ENCODE measurements around the gene STK35. TPM values are rescaled to one million over a fixed set of nuclear protein-coding genes. Genes with fewer than 3 reads are reported as not detected.
A peak's percentile ranks its signal among the peaks of the same experiment; 100 is the strongest.
"Not testable (repeated sequence)": the region's sequence is repeated elsewhere in the genome, so short reads cannot be mapped to it uniquely, and the experiment has no call there.

Gene STK35
- total RNA-seq, 1 donor from 2014 or later: 23.0 TPM

GRCh38 chr20:2164966-2165365 is 63.3 kb downstream of the STK35 start:
- intact Hi-C loops (cut with micrococcal nuclease): no loop called here
- Mint-ChIP-seq H3K4me3 (no peak overlapping the region), H3K36me3 (ENCODE audit: low read depth) (no peaks in the 10 kb centered on the region), H3K27ac (no peak overlapping the region), H3K27me3 (no peaks in the 10 kb centered on the region), H3K9me3 (no peaks in the 10 kb centered on the region), H3K4me1 (no peaks in the 10 kb centered on the region)
- DNase-seq: no peak

DNA sequence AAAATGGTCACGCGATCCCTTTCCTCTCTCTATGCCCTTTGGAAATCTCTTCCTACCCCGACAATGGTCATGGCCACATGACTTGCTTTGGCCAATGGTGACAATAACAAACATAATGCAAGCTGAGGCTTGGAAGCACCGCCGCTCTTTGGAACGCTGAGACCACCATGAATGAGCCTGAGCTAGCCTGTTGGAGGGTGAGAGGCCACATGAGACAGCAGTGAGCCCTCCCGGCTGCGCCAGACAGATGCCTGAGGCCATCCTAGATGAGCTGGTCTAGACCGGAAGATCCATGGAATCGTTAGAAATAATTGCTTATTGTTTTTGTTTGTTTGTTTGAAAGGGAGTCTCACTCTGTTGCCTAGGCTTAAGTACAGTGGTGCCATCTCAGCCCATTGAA is 64.2 kb downstream of the STK35 start:
- no peaks in the 10 kb centered on the region for H3K9me3 Mint-ChIP-seq

DNA sequence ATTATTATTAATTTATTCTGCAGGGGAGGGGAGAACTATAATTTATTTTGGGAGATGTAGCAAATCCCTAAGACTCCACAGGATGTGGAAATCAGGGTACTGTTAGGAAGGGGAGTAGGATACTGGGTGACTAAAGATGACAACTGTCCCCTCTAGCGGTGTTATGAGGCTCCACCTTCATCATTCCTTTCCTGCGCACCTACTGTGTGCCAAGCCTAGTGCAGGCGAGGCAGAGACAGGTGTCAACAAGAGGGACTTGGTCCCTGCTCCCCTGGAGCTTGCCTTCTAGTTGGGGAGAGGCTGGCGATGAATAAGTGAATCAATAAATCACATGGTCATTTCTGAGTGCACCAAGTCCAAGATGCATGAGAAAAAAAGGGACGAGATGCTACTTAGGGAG is 65.5 kb downstream of the STK35 start:
- Mint-ChIP-seq H3K36me3 (ENCODE audit: low read depth) (no peaks in the 10 kb centered on the region), H3K9me3 (no peaks in the 10 kb centered on the region), H3K4me3 (no peak overlapping the region), H3K4me1 (no peaks in the 10 kb centered on the region), H3K27me3 (peaks cover 9% of the 10 kb centered on the region), H3K27ac (no peak overlapping the region)
- no peak for DNase-seq
- intact Hi-C loops (cut with micrococcal nuclease): no loop called here

More for the DNA sequence above, 64.2 kb downstream of the STK35 start:
- DNase-seq: no peak
- Mint-ChIP-seq H3K36me3 (ENCODE audit: low read depth) (no peaks in the 10 kb centered on the region), H3K27ac (no peak overlapping the region), H3K27me3 (peaks cover 3% of the 10 kb centered on the region), H3K4me3 (no peak overlapping the region), H3K4me1 (no peaks in the 10 kb centered on the region)
- intact Hi-C loops (cut with micrococcal nuclease): no loop called here

DNA sequence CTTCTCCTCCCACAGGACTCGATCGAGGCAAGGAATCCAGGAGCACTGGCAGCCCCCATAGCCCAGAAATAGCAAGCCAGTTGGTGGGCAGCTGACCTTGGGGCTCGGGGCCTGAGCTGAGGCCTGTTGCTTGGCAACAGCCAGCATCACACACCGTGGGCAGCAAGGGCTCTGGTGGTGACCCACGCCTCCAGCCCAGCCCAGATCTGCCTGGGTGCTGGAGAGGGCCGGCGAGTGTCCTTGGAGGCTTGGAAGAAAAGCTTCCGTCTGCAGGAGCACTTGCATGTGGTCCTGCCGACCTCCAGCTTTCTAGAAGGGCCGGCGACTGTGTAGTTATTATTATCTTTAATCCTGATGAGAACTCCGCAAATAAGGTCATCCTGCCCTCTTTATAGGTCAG is 67.3 kb downstream of the STK35 start:
- intact Hi-C loops (cut with micrococcal nuclease): no loop called here
- Mint-ChIP-seq H3K9me3 (no peaks in the 10 kb centered on the region), H3K36me3 (ENCODE audit: low read depth) (no peaks in the 10 kb centered on the region), H3K4me3 (no peak overlapping the region), H3K27me3 (peaks cover 15% of the 10 kb centered on the region), H3K27ac (no peak overlapping the region), H3K4me1 (peaks cover 3% of the 10 kb centered on the region)
- no peak for DNase-seq

GRCh38 chr20:2169456-2170088 is 67.9 kb downstream of the STK35 start:
- H3K9me3 Mint-ChIP-seq: no peaks in the 10 kb centered on the region
- no peak overlapping the region for H3K4me3 Mint-ChIP-seq
- peaks cover 17% of the 10 kb centered on the region for H3K27me3 Mint-ChIP-seq
- no peak overlapping the region for H3K27ac Mint-ChIP-seq
- H3K4me1 Mint-ChIP-seq: peaks cover 3% of the 10 kb centered on the region
- intact Hi-C loops (cut with micrococcal nuclease): loop anchor here (5.0 kb wide), 1 partner anchor 67 kb away; the partner anchor contains the start of gene STK35
- no peak for DNase-seq
- no peaks in the 10 kb centered on the region for H3K36me3 Mint-ChIP-seq (ENCODE audit: low read depth)

- no peaks in the 10 kb centered on the region for H3K9me3 Mint-ChIP-seq
- peaks cover 17% of the 10 kb centered on the region for H3K27me3 Mint-ChIP-seq
- no peak overlapping the region for H3K27ac Mint-ChIP-seq
- H3K4me1 Mint-ChIP-seq: peaks cover 3% of the 10 kb centered on the region
- intact Hi-C loops (cut with micrococcal nuclease): loop anchor here (5.0 kb wide), 1 partner anchor 68 kb away; the partner anchor contains the start of gene STK35
- no peaks in the 10 kb centered on the region for H3K36me3 Mint-ChIP-seq (ENCODE audit: low read depth)
- no peak for DNase-seq
- H3K4me3 Mint-ChIP-seq: no peak overlapping the region
Measured at GRCh38 chr20:2170404-2170803, 68.8 kb downstream of the STK35 start.

DNA sequence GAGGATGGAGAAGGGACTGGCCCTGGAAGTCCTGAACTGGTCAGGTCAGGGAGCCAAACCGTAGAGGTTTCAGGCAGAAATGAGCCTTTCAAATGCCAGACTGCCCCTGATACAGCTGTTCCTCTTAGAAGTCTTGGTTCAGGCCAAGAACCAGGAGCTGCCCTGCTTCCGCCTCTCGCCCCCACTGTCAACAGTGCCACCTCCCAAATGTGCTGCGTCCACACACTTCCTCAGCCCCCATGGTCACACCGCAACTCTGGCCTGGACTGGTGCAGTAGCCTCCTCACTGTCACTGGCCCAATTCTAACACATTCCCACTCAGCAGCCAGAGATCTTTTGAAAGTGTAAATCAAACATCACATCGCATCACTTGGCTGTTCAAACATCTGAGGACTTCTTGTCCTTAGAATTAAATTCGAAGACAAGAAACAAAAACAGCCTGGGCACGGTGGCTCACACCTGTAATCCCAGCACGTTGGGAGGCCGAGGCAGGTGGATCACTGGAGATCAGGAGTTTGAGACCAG is 69.7 kb downstream of the STK35 start:
- Mint-ChIP-seq H3K4me3 (no peak overlapping the region), H3K27me3 (peaks cover 17% of the 10 kb centered on the region), H3K9me3 (no peaks in the 10 kb centered on the region), H3K4me1 (peaks cover 3% of the 10 kb centered on the region), H3K36me3 (ENCODE audit: low read depth) (no peaks in the 10 kb centered on the region), H3K27ac (no peak overlapping the region)
- DNase-seq: no peak
- intact Hi-C loops (cut with micrococcal nuclease): loop anchor here (5.0 kb wide), 1 partner anchor 69 kb away; the partner anchor contains the start of gene STK35

DNA sequence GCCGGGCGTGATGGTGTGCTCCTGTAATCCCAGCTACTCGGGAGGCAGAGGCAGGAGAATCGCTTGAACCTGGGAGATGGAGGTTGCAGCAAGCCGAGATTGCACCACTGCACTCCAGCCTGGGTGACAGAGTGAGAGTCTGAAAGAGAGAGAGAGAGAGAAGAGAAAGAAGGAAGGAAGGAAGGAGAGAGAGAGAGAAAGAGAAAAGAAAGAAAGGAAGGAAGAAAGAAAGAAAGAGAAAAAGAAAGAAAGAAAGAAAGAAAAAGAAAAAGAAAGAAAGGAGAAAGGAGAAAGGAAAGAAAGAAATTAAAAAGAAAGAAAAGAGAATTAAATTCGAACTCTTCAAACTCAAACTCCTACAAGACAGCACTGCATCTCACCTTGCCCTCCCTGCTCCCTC is 70.2 kb downstream of the STK35 start:
- not testable (repeated sequence) for H3K36me3 Mint-ChIP-seq (ENCODE audit: low read depth); H3K9me3 Mint-ChIP-seq; H3K27ac Mint-ChIP-seq; DNase-seq; H3K4me1 Mint-ChIP-seq; H3K4me3 Mint-ChIP-seq
- intact Hi-C loops (cut with micrococcal nuclease): loop anchor here (1.0 to 5.0 kb wide), 3 partner anchors 70 to 207 kb away; partner anchors contain the start of gene STK35
- H3K27me3 Mint-ChIP-seq: peaks cover 17% of the 10 kb centered on the region

DNA sequence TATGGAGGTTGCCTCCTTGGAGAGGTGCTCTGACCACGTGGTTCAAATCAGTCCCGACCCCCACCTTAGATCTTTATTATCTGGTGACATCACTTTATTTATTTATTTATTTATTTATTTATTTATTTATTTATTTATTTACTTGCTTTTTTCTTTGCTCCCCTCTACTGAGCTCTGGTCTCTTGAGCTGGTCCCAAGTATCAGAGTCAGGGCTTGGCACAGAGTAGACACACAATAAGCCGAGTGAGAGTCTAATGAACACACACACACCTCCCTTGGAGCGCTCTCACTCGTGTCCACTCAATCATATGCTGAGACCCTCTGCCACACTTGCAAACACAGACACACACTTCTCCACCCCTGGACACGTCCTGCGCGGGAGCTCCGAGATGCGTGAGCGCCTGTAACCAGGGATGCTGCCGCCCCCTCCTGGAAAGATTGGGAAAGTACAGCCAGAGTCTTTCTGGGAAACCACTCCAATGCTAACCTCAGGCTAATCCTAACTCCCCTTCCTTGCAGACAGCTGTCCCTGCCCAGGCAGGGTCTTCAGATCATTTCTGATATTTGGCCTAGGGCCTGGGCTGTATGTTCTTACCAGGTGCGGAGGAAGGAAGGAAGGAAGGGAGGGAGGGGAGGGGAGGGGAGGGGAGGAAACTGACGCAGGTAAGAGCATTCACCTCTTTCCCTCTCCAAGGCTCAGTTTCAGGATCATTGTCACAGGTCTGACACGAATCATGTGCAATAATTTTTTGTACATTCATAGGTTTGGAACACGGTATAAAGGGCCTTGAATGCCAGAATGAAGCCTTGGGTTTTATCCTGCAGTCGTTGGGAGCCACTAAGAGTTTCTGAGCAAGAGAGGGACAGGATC is 70.9 kb downstream of the STK35 start:
- intact Hi-C loops (cut with micrococcal nuclease): loop anchor here (1.0 to 5.0 kb wide), 3 partner anchors 70 to 207 kb away; partner anchors contain the start of gene STK35
- Mint-ChIP-seq H3K27ac (no peak overlapping the region), H3K9me3 (no peaks in the 10 kb centered on the region), H3K27me3 (peaks cover 17% of the 10 kb centered on the region), H3K36me3 (ENCODE audit: low read depth) (no peaks in the 10 kb centered on the region), H3K4me3 (no peak overlapping the region), H3K4me1 (peaks cover 3% of the 10 kb centered on the region)
- DNase-seq: peak; percentile 90

- H3K4me3 Mint-ChIP-seq: no peak overlapping the region
- H3K27ac Mint-ChIP-seq: no peak overlapping the region
- H3K4me1 Mint-ChIP-seq: peaks cover 3% of the 10 kb centered on the region
- peaks cover 17% of the 10 kb centered on the region for H3K27me3 Mint-ChIP-seq
- DNase-seq: no peak
- intact Hi-C loops (cut with micrococcal nuclease): loop anchor here (5.0 kb wide), 1 partner anchor 71 kb away; the partner anchor contains the start of gene STK35
- H3K9me3 Mint-ChIP-seq: no peaks in the 10 kb centered on the region
- H3K36me3 Mint-ChIP-seq (ENCODE audit: low read depth): no peaks in the 10 kb centered on the region
Measured at GRCh38 chr20:2173186-2173585, 71.6 kb downstream of the STK35 start.

GRCh38 chr20:2174067-2174466 is 72.4 kb downstream of the STK35 start:
- intact Hi-C loops (cut with micrococcal nuclease): loop anchor here (5.0 kb wide), 1 partner anchor 72 kb away; the partner anchor contains the start of gene STK35
- no peaks in the 10 kb centered on the region for H3K36me3 Mint-ChIP-seq (ENCODE audit: low read depth)
- peaks cover 8% of the 10 kb centered on the region for H3K4me1 Mint-ChIP-seq
- no peak for DNase-seq
- peaks cover 19% of the 10 kb centered on the region for H3K27me3 Mint-ChIP-seq
- no peak overlapping the region for H3K27ac Mint-ChIP-seq
- no peaks in the 10 kb centered on the region for H3K9me3 Mint-ChIP-seq
- H3K4me3 Mint-ChIP-seq: no peak overlapping the region

DNA sequence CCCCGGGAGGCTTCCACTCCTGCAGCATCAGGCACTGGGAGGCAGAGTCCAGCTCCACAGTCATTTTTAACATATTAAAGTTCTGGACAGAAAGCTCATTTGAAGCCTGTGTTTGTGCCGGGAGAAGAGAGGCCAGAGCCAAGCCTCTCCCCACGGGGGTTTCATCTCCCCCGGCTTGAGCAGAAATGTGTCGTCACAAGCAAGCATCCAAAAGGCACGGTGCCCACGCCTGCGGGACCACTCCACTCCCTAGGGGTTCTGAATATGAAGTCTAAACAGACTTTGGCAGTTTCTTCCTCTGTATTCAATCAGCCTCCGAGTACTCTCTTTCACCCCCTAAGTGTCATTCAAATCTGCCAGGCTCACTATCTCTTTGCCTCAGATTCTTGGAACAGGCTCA is 75.3 kb downstream of the STK35 start:
- Mint-ChIP-seq H3K27ac (no peak overlapping the region), H3K36me3 (ENCODE audit: low read depth) (no peaks in the 10 kb centered on the region), H3K9me3 (no peaks in the 10 kb centered on the region), H3K4me3 (no peak overlapping the region), H3K27me3 (peaks cover 14% of the 10 kb centered on the region), H3K4me1 (peaks cover 8% of the 10 kb centered on the region)
- intact Hi-C loops (cut with micrococcal nuclease): no loop called here
- no peak for DNase-seq

GRCh38 chr20:2178318-2179232 is 76.9 kb downstream of the STK35 start:
- Mint-ChIP-seq H3K27ac (no peak overlapping the region), H3K27me3 (peaks cover 8% of the 10 kb centered on the region), H3K36me3 (ENCODE audit: low read depth) (no peaks in the 10 kb centered on the region), H3K9me3 (no peaks in the 10 kb centered on the region), H3K4me3 (no peak overlapping the region), H3K4me1 (peaks cover 5% of the 10 kb centered on the region)
- no peak for DNase-seq
- intact Hi-C loops (cut with micrococcal nuclease): no loop called here

All from activated CD4-positive, alpha-beta T cell treated with anti-CD3 and anti-CD28 coated beads, Interleukin-2, amount 10 ng/mL, durations not matched to agents 24 days and 14 days (primary cell).